ENCODE data around the gene RASGRP2. TPM values are rescaled to one million over a fixed set of nuclear protein-coding genes. Genes with fewer than 3 reads are reported as not detected.
A peak's percentile ranks its signal among the peaks of the same experiment; 100 is the strongest.

RASGRP2 gene
- total RNA-seq, 2 donors from 2014 or later, result 13.3 to 28.7 TPM

DNA sequence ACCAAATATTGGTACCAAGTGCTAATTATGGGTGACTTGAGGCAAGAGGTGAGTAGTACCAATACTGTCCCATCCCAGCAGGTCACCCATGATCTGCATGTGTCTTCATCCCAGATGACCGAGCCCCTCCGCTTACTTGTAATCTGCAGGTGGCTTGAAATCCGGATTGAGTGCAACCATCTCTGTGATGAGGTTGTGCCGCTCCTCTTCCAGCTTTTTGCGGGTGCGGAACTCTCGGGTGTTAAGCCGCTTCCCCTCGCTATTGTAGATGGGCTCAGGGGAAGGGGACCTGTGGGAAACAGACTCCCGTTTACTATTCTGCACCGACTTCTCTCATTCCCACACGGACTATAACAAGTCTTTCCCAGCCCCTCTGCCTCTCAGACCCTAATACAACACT, 26.2 kb upstream of the RASGRP2 start:
- WGBS, result 88% methylated on average over 12 of the region's 12 CpGs
- DNase-seq (ENCODE audit: low spot score), result no peak
- no peak for TF ChIP-seq POLR2AphosphoS5 (IDR thresholded peaks at IDR 0.05)
- TF ChIP-seq POLR2A (IDR thresholded peaks at IDR 0.05), result no peak
- TF ChIP-seq, protein P1, sequence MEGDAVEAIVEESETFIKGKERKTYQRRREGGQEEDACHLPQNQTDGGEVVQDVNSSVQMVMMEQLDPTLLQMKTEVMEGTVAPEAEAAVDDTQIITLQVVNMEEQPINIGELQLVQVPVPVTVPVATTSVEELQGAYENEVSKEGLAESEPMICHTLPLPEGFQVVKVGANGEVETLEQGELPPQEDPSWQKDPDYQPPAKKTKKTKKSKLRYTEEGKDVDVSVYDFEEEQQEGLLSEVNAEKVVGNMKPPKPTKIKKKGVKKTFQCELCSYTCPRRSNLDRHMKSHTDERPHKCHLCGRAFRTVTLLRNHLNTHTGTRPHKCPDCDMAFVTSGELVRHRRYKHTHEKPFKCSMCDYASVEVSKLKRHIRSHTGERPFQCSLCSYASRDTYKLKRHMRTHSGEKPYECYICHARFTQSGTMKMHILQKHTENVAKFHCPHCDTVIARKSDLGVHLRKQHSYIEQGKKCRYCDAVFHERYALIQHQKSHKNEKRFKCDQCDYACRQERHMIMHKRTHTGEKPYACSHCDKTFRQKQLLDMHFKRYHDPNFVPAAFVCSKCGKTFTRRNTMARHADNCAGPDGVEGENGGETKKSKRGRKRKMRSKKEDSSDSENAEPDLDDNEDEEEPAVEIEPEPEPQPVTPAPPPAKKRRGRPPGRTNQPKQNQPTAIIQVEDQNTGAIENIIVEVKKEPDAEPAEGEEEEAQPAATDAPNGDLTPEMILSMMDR (IDR thresholded peaks at IDR 0.05), result no peak
- no peak overlapping the region for H3K4me3 ChIP-seq
- intact Hi-C loops (cut with DNase I), result no loop called here
- no peak overlapping the region for H3K27ac ChIP-seq
- H3K36me3 ChIP-seq, result peaks cover 43 to 75% of the 10 kb centered on the region in 2 donors
- H3K4me1 ChIP-seq (replicated peaks), result peaks cover 11% of the 10 kb centered on the region
- H3K9me3 ChIP-seq, result no peaks in the 10 kb centered on the region
- no peaks in the 10 kb centered on the region for H3K27me3 ChIP-seq (replicated peaks; ENCODE audit: insufficient read depth)

DNA sequence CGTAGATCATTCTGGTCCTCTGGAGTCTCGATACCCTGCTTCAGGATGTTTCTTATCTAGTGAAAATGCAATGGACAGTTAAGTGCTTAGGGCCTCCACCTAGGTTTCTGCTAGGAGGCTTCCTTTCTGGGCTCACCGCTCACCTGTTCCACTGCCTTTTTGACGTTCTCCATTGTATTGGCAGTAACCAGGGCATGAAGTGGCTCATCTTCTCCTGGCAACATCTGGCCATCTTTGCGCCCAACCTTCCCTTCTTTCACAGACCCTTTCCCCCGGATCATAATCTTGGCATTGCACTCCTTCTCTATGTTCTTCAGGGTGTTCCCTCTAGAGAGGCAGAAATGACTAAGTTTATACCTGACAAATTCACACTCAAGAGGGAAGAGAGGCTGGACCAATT, 25.3 kb upstream of the RASGRP2 start:
- 91% methylated on average over 6 of the region's 6 CpGs for WGBS
- Histone ChIP-seq H3K9me3 (no peaks in the 10 kb centered on the region), H3K36me3 (peaks cover 41 to 72% of the 10 kb centered on the region in 2 donors), H3K27me3 (replicated peaks; ENCODE audit: insufficient read depth) (no peaks in the 10 kb centered on the region), H3K4me3 (no peak overlapping the region), H3K27ac (no peak overlapping the region), H3K4me1 (replicated peaks) (peaks cover 10% of the 10 kb centered on the region)
- no peak for DNase-seq (ENCODE audit: low spot score)
- no peak for TF ChIP-seq POLR2A (IDR thresholded peaks at IDR 0.05)
- TF ChIP-seq, protein P1 (IDR thresholded peaks at IDR 0.05), result no peak
- TF ChIP-seq POLR2AphosphoS5 (IDR thresholded peaks at IDR 0.05), result no peak
- intact Hi-C loops (cut with DNase I), result no loop called here

DNA sequence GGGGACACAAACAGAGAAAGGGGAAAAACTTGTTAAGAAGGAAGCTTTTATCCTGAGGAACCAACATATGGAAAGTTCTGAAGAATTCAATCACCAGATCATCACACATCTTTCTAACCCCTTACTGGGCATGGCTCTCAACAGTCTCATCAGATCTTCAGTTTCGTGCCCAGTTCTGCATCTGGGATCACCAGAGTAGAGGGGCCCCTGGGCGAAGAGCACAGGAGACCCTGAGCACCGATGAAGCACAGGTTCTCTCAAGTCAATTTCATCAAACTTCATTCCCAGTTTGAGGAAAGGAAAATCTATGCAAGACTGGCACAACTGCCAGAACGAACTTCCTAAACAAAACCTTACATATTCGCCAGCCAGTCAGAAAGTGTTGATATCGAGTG, 24.4 kb upstream of the RASGRP2 start:
- intact Hi-C loops (cut with DNase I), result no loop called here
- no peaks in the 10 kb centered on the region for H3K27me3 ChIP-seq (replicated peaks; ENCODE audit: insufficient read depth)
- no peak for DNase-seq (ENCODE audit: low spot score)
- H3K36me3 ChIP-seq, result peaks cover 41 to 65% of the 10 kb centered on the region in 2 donors
- no peaks in the 10 kb centered on the region for H3K9me3 ChIP-seq
- H3K4me1 ChIP-seq (replicated peaks), result peaks cover 7% of the 10 kb centered on the region
- H3K4me3 ChIP-seq, result no peak overlapping the region
- no peak overlapping the region for H3K27ac ChIP-seq
- WGBS, result 81% methylated on average over 6 of the region's 6 CpGs
- TF ChIP-seq POLR2AphosphoS5 (IDR thresholded peaks at IDR 0.05), result no peak
- TF ChIP-seq POLR2A (IDR thresholded peaks at IDR 0.05), result no peak
- TF ChIP-seq, protein P1 (IDR thresholded peaks at IDR 0.05), result no peak

DNA sequence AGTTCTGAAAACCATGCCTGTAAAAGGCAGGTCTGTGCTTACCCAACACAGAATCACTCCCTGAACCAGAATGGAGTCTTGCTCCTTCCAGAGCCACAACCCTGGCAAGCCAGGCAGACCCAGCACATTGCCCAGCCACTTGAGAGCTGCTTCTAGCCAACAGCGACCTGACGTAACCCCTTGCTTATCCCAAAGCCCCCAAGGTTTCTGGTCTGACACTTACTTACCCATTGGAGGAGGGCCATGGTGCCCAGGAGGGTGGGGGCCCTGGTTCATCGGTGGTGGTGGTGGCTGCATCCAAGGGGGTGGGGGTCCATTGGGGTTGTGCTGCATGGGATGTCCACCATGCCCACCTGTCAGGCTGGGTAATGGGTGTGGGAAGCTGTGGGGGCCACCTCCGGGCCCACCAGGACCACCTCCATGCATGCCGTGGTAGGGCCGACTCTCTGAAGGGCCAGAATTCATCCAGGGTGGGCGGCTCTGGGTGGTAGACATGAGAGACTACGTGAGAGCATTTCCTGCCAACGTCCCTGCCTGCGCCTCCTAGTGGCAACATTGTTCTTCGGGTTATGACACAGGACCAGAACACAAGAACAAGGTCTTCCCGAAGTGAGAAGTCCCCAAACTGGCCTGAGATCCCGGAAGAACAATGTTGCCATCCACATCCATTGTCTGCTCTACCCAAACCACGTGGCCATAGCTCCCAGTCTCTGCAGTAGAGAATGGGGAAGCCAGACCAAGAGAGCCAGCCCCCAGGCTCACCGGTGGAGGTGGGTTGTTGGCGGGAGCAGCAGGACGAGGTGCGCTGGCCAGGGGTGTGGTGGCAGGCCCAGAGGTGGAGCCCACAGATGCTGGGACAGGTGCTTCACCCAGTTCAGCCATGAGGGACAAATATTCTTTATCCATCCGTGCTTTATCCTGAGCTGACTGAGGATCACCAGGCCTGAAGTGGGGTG, 23.7 kb upstream of the RASGRP2 start:
- TF ChIP-seq POLR2AphosphoS5 (IDR thresholded peaks at IDR 0.05), result no peak
- TF ChIP-seq, protein P1 (IDR thresholded peaks at IDR 0.05), result peak; percentile 48 to 76 (median 64)
- TF ChIP-seq POLR2A (IDR thresholded peaks at IDR 0.05), result no peak
- DNase-seq (ENCODE audit: low spot score), result no peak
- Histone ChIP-seq H3K9me3 (no peaks in the 10 kb centered on the region), H3K27me3 (replicated peaks; ENCODE audit: insufficient read depth) (no peaks in the 10 kb centered on the region), H3K27ac (peak overlapping the region in 1 of 2 donors; percentile 8), H3K4me1 (replicated peaks) (peaks cover 6% of the 10 kb centered on the region), H3K36me3 (peaks cover 41 to 60% of the 10 kb centered on the region in 2 donors), H3K4me3 (no peak overlapping the region)
- intact Hi-C loops (cut with DNase I), result no loop called here
- 48% methylated on average over 19 of the region's 19 CpGs for WGBS

All from prostate gland (tissue), 2 donors.